Measurements from ENCODE around the gene RBM39.
"Not testable (repeated sequence)": the region's sequence is repeated elsewhere in the genome, so short reads cannot be mapped to it uniquely, and the experiment has no call there.

Gene RBM39

GRCh38 chr20:35720165-35721123 lies 21.6 kb downstream of the RBM39 start:
- no peak for DNase-seq (ENCODE audit: low spot score)
- no peak for TF ChIP-seq CTCF (IDR thresholded peaks at IDR 0.05; ENCODE audit: extremely low read depth, missing control alignments)

DNA sequence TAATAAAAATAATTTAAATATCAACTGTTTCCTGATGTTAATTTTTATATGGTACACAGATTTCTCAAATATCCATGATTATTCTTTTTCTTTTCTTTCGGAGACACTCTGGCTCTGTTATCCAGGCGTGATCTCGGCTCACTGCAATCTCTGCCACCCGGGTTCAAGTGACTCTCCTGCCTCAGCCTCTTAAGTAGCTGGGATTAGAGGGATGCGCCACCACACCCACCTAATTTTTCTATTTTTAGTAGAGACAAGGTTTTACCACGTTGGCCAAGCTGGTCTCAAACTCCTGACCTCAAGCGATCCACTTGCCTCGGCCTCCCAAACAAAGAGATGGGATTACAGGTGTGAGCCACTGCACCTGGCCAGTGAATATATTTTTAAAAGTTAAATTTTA lies 22.3 kb downstream of the RBM39 start:
- DNase-seq (ENCODE audit: low spot score): no peak
- no peak for TF ChIP-seq CTCF (IDR thresholded peaks at IDR 0.05; ENCODE audit: extremely low read depth, missing control alignments)

DNA sequence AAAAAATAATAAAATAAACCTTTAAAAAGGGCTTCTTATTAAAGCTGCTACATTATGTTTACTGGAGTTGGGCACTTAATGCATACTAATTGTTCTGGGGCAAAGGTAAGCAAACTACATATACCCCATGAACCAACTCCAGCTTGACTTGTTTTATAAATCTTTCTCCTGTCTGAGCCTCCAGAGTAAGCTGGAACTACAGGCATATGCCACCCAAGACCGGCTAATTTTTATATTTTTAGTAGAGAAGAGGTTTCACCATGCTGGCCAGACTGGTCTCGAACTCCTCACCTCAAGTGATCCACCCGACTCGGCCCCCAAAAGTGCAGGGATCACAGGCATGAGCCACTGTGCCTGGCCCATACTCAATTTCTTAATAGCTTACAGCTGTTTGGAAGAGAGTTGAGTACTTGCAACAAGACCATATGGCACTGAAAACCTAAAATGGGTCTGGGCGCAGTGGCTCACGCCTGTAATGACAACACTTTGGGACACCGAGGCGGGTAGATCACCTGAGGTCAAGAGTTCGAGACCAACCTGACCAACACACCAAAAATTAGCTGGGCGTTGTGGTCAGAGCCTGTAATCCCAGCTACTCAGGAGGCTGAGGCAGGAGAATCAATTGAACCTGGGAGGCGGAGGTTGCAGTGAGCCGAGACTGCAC lies 23.0 kb downstream of the RBM39 start:
- no peak for DNase-seq (ENCODE audit: low spot score)
- TF ChIP-seq CTCF (IDR thresholded peaks at IDR 0.05; ENCODE audit: extremely low read depth, missing control alignments): no peak

DNA sequence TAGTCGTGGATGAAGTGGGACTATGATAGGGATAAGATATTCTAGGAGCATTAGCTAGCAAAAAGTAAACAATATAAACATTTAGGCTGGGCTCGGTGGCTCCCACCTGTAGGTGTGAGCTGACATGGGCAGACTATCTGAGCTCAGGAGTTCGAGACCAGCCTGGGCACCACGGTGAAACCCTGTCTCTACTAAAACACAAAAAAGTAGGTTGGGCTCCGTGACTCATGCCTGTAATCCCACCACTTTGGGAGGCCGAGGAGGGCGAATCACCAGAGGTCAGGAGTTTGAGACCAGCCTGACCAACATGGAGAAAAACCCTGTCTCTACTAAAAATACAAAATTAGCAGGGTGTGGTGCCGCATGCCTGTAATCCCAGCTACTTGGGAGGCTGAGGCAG lies 23.7 kb downstream of the RBM39 start:
- DNase-seq (ENCODE audit: low spot score): not testable (repeated sequence)

GRCh38 chr20:35716330-35716729 lies 25.7 kb downstream of the RBM39 start:
- no peak for TF ChIP-seq CTCF (IDR thresholded peaks at IDR 0.05; ENCODE audit: extremely low read depth, missing control alignments)
- no peak for DNase-seq (ENCODE audit: low spot score)

DNA sequence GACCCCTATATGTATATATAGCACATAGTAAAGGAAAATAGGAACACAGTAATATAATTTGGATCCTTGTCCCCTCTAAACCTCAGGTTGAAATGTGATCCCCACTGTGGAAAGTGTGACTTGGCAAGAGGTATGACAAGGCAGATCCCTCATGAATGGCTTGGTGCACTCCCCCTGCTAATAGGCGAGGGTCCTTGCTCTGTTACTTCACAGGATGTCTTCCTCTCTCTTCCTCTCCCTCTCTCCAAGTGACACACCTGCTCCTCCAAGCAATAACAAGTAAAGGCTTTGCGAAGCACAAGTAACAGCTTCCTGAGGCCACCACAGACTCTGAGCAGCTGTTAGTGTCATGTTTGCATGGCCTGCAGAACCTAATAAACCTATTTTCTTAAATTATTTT lies 26.4 kb downstream of the RBM39 start:
- no peak for TF ChIP-seq CTCF (IDR thresholded peaks at IDR 0.05; ENCODE audit: extremely low read depth, missing control alignments)
- DNase-seq (ENCODE audit: low spot score): no peak

DNA sequence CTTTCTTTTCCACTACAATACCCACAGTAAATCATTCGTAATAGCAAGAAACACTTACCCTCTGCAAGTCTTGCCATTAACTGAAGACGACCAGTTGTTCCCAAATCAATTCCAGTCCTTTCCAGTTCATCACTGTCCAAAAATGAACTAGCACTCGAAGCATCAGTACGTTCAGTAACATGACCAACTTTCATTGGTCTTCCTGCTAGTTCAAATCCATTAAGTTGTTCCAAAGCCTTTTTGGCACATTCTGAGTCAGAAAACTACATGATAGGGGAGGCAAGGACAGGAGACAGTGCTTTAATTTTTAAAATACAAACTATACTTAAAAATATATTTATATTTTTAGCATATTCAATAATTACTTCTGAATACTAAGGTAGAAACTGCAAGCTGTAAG lies 27.9 kb downstream of the RBM39 start:
- no peak for TF ChIP-seq CTCF (IDR thresholded peaks at IDR 0.05; ENCODE audit: extremely low read depth, missing control alignments)

GRCh38 chr20:35713120-35713519 lies 28.9 kb downstream of the RBM39 start:
- not testable (repeated sequence) for DNase-seq (ENCODE audit: low spot score)

More for the DNA sequence above, 27.9 kb downstream of the RBM39 start:
- DNase-seq (ENCODE audit: low spot score): no peak

All from GM20000 (cell line).